HEK293 (cell line): Measurements from ENCODE around the gene PDIA3.

ENCODE experiments used
- CTCF ChIA-PET: fragments of 350-600 bp; formaldehyde crosslinking; extraction: SDS; loops from one replicate; lab custom pipeline; 2021; ENCODE audit warnings: antibody characterized with exemption; lab: Yijun Ruan, JAX
- POLR2A ChIA-PET: fragments of 300-600 bp; formaldehyde crosslinking; extraction: SDS; loops from one replicate; lab custom pipeline; 2020; ENCODE audit warnings: antibody characterized with exemption, inconsistent platforms; lab: Yijun Ruan, JAX
- H3K27ac ChIP-seq: fragments of 200-500 bp; sonication (Bioruptor generic); 2 replicates; pipeline ENCODE4 v1.5.1; 2014; ENCODE audit warnings: low read depth, low read length, control low read depth, inconsistent platforms; ENCODE audit errors: extremely low read depth
- H3K36me3 ChIP-seq, 2 experiments: fragments of 200-500 bp in 1 of 2; sonication (Bioruptor generic) in 1 of 2; 1 replicate in 1 of 2; 2 replicates in 1 of 2; pipeline ENCODE4 v1.5.1; 2014 to 2017; ENCODE audit warnings: inconsistent platforms in 2 of 2, low read length in 2 of 2; ENCODE audit not compliant: control insufficient read depth in 2 of 2, insufficient read depth in 1 of 2
- H3K4me1 ChIP-seq: fragments of 200-500 bp; sonication (Bioruptor generic); 2 replicates; pipeline ENCODE4 v1.5.1; 2014; ENCODE audit warnings: mild to moderate bottlenecking, low read length, inconsistent platforms; ENCODE audit not compliant: control insufficient read depth, insufficient read depth
- H3K4me3 ChIP-seq: 2 replicates; pipeline ENCODE4 v1.5.1; 2011; ENCODE audit warnings: low read depth, mild to moderate bottlenecking, control low read depth, low read length, moderate library complexity
- H3K9me3 ChIP-seq: fragments of 200-500 bp; sonication (Bioruptor generic); 2 replicates; pipeline ENCODE4 v1.5.1; 2014; ENCODE audit warnings: low read depth, low read length, inconsistent platforms; ENCODE audit not compliant: control insufficient read depth, insufficient read depth
- GLI4 ChIP-seq: fragments of 450-650 bp; formaldehyde crosslinking; IDR thresholded peaks from 2 replicates; pipeline ENCODE4 v1.5.1; 2016; ENCODE audit warnings: missing biosample characterization, missing genetic modification characterization
- GLIS2 ChIP-seq: fragments of 450-650 bp; formaldehyde crosslinking; IDR thresholded peaks from 2 replicates; pipeline ENCODE4 v1.5.1; 2016; ENCODE audit warnings: missing biosample characterization, missing genetic modification characterization
- KLF10 ChIP-seq: fragments of 450-650 bp; IDR thresholded peaks from 2 replicates; pipeline ENCODE4 v1.5.1; 2018; ENCODE audit warnings: missing biosample characterization, mild to moderate bottlenecking, missing genetic modification characterization
- KLF16 ChIP-seq: fragments of 450-650 bp; formaldehyde crosslinking; IDR thresholded peaks from 2 replicates; pipeline ENCODE4 v1.5.1; 2017; ENCODE audit warnings: missing biosample characterization, missing genetic modification characterization
- KLF8 ChIP-seq: fragments of 450-650 bp; formaldehyde crosslinking; IDR thresholded peaks from 2 replicates; pipeline ENCODE4 v1.5.1; 2016; ENCODE audit warnings: missing biosample characterization, missing genetic modification characterization
- KLF9 ChIP-seq: fragments of 450-650 bp; formaldehyde crosslinking; IDR thresholded peaks from 2 replicates; pipeline ENCODE4 v1.5.1; 2016; ENCODE audit warnings: missing biosample characterization, missing genetic modification characterization, low read depth
- SCRT1 ChIP-seq: fragments of 450-650 bp; formaldehyde crosslinking; IDR thresholded peaks from 2 replicates; pipeline ENCODE4 v1.5.1; 2016; ENCODE audit warnings: missing biosample characterization, missing genetic modification characterization, borderline replicate concordance
- SCRT2 ChIP-seq: fragments of 450-650 bp; formaldehyde crosslinking; IDR thresholded peaks from 2 replicates; pipeline ENCODE4 v1.5.1; 2016; ENCODE audit warnings: missing biosample characterization, missing genetic modification characterization
- SP3 ChIP-seq: fragments of 450-650 bp; formaldehyde crosslinking; IDR thresholded peaks from 2 replicates; pipeline ENCODE4 v1.5.1; 2016; ENCODE audit warnings: missing biosample characterization, missing genetic modification characterization
- ZBTB48 ChIP-seq: fragments of 450-650 bp; formaldehyde crosslinking; IDR thresholded peaks from 2 replicates; pipeline ENCODE4 v1.5.1; 2016; ENCODE audit warnings: missing biosample characterization, missing genetic modification characterization
- ZNF10 ChIP-seq: fragments of 450-650 bp; formaldehyde crosslinking; IDR thresholded peaks from 2 replicates; pipeline ENCODE4 v1.5.1; 2017; ENCODE audit warnings: missing biosample characterization, missing genetic modification characterization
- ZNF184 ChIP-seq: fragments of 450-650 bp; IDR thresholded peaks from 2 replicates; pipeline ENCODE4 v1.5.1; 2018; ENCODE audit warnings: missing biosample characterization, mild to moderate bottlenecking, missing genetic modification characterization
- ZNF311 ChIP-seq: fragments of 450-650 bp; formaldehyde crosslinking; IDR thresholded peaks from 2 replicates; pipeline ENCODE4 v1.5.1; 2017; ENCODE audit warnings: missing biosample characterization, missing genetic modification characterization, borderline replicate concordance
- ZNF341 ChIP-seq: fragments of 450-650 bp; formaldehyde crosslinking; IDR thresholded peaks from 2 replicates; pipeline ENCODE4; 2016; ENCODE audit warnings: low read depth, missing biosample characterization, missing genetic modification characterization
- ZNF664 ChIP-seq: fragments of 450-650 bp; formaldehyde crosslinking; IDR thresholded peaks from 2 replicates; pipeline ENCODE4 v1.5.1; 2016; ENCODE audit warnings: missing biosample characterization, missing genetic modification characterization
- TF ChIP-seq, protein P1 (sequence below): fragments of 450-650 bp; formaldehyde crosslinking; IDR thresholded peaks from 2 replicates; pipeline ENCODE4 v1.5.1; 2017; ENCODE audit warnings: missing biosample characterization, missing genetic modification characterization
- TF ChIP-seq, protein P2 (sequence below): fragments of 450-650 bp; formaldehyde crosslinking; IDR thresholded peaks from 2 replicates; pipeline ENCODE4 v1.5.1; 2016; ENCODE audit warnings: missing biosample characterization, missing genetic modification characterization
- TF ChIP-seq, protein P3 (sequence below): fragments of 450-650 bp; formaldehyde crosslinking; IDR thresholded peaks from 2 replicates; pipeline ENCODE4 v1.5.1; 2017; ENCODE audit warnings: missing biosample characterization, mild to moderate bottlenecking, missing genetic modification characterization, moderate library complexity
- TF ChIP-seq, protein P4 (sequence below): fragments of 450-650 bp; formaldehyde crosslinking; IDR thresholded peaks from 2 replicates; pipeline ENCODE4 v1.5.1; 2016; ENCODE audit warnings: missing biosample characterization, missing genetic modification characterization
- TF ChIP-seq, protein P5 (sequence below): fragments of 450-650 bp; formaldehyde crosslinking; IDR thresholded peaks from 2 replicates; pipeline ENCODE4 v1.5.1; 2016; ENCODE audit warnings: missing biosample characterization, missing genetic modification characterization
- TF ChIP-seq, protein P6 (sequence below): fragments of 450-650 bp; formaldehyde crosslinking; IDR thresholded peaks from 2 replicates; pipeline ENCODE4 v1.5.1; 2016; ENCODE audit warnings: missing biosample characterization, missing genetic modification characterization

Gene PDIA3

DNA sequence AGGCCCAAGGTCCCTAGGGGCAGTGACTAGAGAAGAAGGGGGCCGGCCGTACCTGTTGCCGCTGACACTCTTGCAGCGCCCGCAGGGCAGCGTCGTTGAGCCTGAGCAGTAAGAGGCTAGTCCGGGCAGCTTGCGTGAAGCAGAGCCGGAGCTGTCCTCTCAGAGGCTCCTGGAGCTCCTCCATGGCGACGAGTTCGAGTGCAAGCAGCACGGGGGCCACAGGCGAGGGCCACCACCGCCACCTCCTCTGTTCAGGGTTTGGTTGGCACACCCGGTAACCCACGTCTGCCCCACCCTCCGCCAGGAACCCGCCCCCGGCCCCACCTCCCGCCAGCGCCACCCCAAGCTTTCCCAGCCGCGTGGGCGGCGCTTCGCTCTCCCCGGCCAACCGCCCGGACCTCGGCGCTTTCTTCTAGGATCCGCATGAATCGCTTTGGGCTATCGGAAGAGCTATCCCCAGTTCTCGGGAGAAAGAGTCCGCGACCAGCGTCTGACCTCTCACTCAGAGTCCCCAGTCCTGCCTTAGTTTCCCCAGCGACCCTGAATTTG, 30.6 kb downstream of the PDIA3 start, which contains the start of gene ELL3:
Gene ELL3 (minus strand): TSS at position 249 of the 549 bp plus-strand sequence. CDS start 65 bp downstream, at position 184.
- ChIA-PET CTCF (interaction anchor here (0.6 to 1.9 kb wide), 7 partner anchors 12 to 406 kb away, joined by 3 to 7 read pairs (median 4); partner anchors contain the start of genes TUBGCP4 and ZSCAN29), POLR2A (interaction anchor here (0.5 to 2.0 kb wide), 10 partner anchors 11 to 647 kb away, joined by 3 to 8 read pairs (median 3); partner anchors contain the start of genes FRMD5, HYPK, MFAP1 and SERF2)
- peak within 1 kb of the TSS; percentile 45 for H3K4me3 ChIP-seq

More for the DNA sequence above, 30.6 kb downstream of the PDIA3 start, which contains the start of gene ELL3:
- TF ChIP-seq ZNF311 = no peak
- TF ChIP-seq ZNF664 (tag by site-specific recombination) = no peak
- TF ChIP-seq SP3 = peak; percentile 69
- 0 out of 2 replicates have a peak, but pooled peaks have one; percentile 48 for TF ChIP-seq ZBTB48 (tag by site-specific recombination)
- no peak for TF ChIP-seq ZNF184
- TF ChIP-seq KLF9 (tag by site-specific recombination) = peak; percentile 76; the same call in 1 of the 2 replicates
- TF ChIP-seq KLF10 (tag by site-specific recombination) = peak; percentile 66
- TF ChIP-seq, protein P1, sequence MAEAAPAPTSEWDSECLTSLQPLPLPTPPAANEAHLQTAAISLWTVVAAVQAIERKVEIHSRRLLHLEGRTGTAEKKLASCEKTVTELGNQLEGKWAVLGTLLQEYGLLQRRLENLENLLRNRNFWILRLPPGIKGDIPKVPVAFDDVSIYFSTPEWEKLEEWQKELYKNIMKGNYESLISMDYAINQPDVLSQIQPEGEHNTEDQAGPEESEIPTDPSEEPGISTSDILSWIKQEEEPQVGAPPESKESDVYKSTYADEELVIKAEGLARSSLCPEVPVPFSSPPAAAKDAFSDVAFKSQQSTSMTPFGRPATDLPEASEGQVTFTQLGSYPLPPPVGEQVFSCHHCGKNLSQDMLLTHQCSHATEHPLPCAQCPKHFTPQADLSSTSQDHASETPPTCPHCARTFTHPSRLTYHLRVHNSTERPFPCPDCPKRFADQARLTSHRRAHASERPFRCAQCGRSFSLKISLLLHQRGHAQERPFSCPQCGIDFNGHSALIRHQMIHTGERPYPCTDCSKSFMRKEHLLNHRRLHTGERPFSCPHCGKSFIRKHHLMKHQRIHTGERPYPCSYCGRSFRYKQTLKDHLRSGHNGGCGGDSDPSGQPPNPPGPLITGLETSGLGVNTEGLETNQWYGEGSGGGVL = 0 out of 2 replicates have a peak, but pooled peaks have one; percentile 51
- TF ChIP-seq, protein P2, sequence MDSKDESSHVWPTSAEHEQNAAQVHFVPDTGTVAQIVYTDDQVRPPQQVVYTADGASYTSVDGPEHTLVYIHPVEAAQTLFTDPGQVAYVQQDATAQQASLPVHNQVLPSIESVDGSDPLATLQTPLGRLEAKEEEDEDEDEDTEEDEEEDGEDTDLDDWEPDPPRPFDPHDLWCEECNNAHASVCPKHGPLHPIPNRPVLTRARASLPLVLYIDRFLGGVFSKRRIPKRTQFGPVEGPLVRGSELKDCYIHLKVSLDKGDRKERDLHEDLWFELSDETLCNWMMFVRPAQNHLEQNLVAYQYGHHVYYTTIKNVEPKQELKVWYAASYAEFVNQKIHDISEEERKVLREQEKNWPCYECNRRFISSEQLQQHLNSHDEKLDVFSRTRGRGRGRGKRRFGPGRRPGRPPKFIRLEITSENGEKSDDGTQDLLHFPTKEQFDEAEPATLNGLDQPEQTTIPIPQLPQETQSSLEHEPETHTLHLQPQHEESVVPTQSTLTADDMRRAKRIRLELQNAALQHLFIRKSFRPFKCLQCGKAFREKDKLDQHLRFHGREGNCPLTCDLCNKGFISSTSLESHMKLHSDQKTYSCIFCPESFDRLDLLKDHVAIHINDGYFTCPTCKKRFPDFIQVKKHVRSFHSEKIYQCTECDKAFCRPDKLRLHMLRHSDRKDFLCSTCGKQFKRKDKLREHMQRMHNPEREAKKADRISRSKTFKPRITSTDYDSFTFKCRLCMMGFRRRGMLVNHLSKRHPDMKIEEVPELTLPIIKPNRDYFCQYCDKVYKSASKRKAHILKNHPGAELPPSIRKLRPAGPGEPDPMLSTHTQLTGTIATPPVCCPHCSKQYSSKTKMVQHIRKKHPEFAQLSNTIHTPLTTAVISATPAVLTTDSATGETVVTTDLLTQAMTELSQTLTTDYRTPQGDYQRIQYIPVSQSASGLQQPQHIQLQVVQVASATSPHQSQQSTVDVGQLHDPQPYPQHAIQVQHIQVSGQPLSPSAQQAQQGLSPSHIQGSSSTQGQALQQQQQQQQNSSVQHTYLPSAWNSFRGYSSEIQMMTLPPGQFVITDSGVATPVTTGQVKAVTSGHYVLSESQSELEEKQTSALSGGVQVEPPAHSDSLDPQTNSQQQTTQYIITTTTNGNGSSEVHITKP (tag by site-specific recombination) = peak; percentile 51
- peak; percentile 92 for TF ChIP-seq SCRT1 (tag by site-specific recombination)
- peak; percentile 61; the same call in 1 of the 2 replicates for TF ChIP-seq KLF8
- TF ChIP-seq, protein P3, sequence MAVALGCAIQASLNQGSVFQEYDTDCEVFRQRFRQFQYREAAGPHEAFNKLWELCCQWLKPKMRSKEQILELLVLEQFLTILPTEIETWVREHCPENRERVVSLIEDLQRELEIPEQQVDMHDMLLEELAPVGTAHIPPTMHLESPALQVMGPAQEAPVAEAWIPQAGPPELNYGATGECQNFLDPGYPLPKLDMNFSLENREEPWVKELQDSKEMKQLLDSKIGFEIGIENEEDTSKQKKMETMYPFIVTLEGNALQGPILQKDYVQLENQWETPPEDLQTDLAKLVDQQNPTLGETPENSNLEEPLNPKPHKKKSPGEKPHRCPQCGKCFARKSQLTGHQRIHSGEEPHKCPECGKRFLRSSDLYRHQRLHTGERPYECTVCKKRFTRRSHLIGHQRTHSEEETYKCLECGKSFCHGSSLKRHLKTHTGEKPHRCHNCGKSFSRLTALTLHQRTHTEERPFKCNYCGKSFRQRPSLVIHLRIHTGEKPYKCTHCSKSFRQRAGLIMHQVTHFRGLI (tag by site-specific recombination) = peak; percentile 35; the same call in 1 of the 2 replicates
- TF ChIP-seq, protein P4, sequence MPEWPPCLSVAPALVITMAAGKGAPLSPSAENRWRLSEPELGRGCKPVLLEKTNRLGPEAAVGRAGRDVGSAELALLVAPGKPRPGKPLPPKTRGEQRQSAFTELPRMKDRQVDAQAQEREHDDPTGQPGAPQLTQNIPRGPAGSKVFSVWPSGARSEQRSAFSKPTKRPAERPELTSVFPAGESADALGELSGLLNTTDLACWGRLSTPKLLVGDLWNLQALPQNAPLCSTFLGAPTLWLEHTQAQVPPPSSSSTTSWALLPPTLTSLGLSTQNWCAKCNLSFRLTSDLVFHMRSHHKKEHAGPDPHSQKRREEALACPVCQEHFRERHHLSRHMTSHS = no peak
- TF ChIP-seq GLI4 = no peak
- peak; percentile 63 for TF ChIP-seq GLIS2
- TF ChIP-seq KLF16 (tag by site-specific recombination) = 0 out of 2 replicates have a peak, but pooled peaks have one; percentile 16
- 0 out of 2 replicates have a peak, but pooled peaks have one; percentile 19 for TF ChIP-seq ZNF10
- TF ChIP-seq, protein P5, sequence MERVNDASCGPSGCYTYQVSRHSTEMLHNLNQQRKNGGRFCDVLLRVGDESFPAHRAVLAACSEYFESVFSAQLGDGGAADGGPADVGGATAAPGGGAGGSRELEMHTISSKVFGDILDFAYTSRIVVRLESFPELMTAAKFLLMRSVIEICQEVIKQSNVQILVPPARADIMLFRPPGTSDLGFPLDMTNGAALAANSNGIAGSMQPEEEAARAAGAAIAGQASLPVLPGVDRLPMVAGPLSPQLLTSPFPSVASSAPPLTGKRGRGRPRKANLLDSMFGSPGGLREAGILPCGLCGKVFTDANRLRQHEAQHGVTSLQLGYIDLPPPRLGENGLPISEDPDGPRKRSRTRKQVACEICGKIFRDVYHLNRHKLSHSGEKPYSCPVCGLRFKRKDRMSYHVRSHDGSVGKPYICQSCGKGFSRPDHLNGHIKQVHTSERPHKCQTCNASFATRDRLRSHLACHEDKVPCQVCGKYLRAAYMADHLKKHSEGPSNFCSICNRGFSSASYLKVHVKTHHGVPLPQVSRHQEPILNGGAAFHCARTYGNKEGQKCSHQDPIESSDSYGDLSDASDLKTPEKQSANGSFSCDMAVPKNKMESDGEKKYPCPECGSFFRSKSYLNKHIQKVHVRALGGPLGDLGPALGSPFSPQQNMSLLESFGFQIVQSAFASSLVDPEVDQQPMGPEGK (tag by site-specific recombination) = peak; percentile 63; the same call in 1 of the 2 replicates
- TF ChIP-seq, protein P6, sequence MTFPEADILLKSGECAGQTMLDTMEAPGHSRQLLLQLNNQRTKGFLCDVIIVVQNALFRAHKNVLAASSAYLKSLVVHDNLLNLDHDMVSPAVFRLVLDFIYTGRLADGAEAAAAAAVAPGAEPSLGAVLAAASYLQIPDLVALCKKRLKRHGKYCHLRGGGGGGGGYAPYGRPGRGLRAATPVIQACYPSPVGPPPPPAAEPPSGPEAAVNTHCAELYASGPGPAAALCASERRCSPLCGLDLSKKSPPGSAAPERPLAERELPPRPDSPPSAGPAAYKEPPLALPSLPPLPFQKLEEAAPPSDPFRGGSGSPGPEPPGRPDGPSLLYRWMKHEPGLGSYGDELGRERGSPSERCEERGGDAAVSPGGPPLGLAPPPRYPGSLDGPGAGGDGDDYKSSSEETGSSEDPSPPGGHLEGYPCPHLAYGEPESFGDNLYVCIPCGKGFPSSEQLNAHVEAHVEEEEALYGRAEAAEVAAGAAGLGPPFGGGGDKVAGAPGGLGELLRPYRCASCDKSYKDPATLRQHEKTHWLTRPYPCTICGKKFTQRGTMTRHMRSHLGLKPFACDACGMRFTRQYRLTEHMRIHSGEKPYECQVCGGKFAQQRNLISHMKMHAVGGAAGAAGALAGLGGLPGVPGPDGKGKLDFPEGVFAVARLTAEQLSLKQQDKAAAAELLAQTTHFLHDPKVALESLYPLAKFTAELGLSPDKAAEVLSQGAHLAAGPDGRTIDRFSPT = peak; percentile 41
- peak; percentile 99 for TF ChIP-seq SCRT2 (tag by site-specific recombination)
- 0 out of 2 replicates have a peak, but pooled peaks have one; percentile 62 for TF ChIP-seq ZNF341 (tag by site-specific recombination)
- peaks cover 19 to 25% of the 10 kb centered on the region in 2 experiments for H3K36me3 ChIP-seq
- no peaks in the 10 kb centered on the region for H3K9me3 ChIP-seq
- peak within 1 kb of the TSS; percentile 92 for H3K27ac ChIP-seq
- H3K4me1 ChIP-seq = peaks cover 5% of the 10 kb centered on the region; the same call in 1 of the 2 replicates
